Esophagus muscularis mucosa (tissue), 4 donors: ENCODE measurements around the gene KCNJ10. TPM values are rescaled to one million over a fixed set of nuclear protein-coding genes. Genes with fewer than 3 reads are reported as not detected.

Source experiments
- DNase-seq: peaks from one replicate; pipeline ENCODE4 v3.0.0-alpha.2; 2017; ENCODE audit errors: extremely low spot score
- H3K27ac ChIP-seq, 4 donors: fragments of 200-600 bp; sonication (generic); replicated peaks in 1 of 4; 1 replicate in 3 of 4; 2 replicates in 1 of 4; pipeline ENCODE4 v1.5.1; 2016 to 2019; ENCODE audit warnings: mild to moderate bottlenecking in 1 of 4
- H3K27me3 ChIP-seq, 4 donors: fragments of 200-600 bp; sonication (generic); one replicate each; pipeline versions ENCODE4 v1.5.1 to v1.6.0; 2016 to 2019
- H3K36me3 ChIP-seq, 4 donors: fragments of 200-600 bp; sonication (generic); one replicate each; pipeline ENCODE4 v1.5.1; 2016 to 2019
- H3K4me1 ChIP-seq, 4 donors: fragments of 200-600 bp; sonication (generic); one replicate each; pipeline ENCODE4 v1.5.1; 2016 to 2019
- H3K4me3 ChIP-seq, 4 donors: fragments of 200-600 bp; sonication (generic); 1 replicate in 2 of 4; 2 replicates in 2 of 4; pipeline ENCODE4 v1.5.1; 2016 to 2019; ENCODE audit warnings: mild to moderate bottlenecking in 4 of 4, moderate library complexity in 1 of 4
- H3K9me3 ChIP-seq, 4 donors: fragments of 200-600 bp; sonication (generic); 1 replicate in 3 of 4; 2 replicates in 1 of 4; pipeline ENCODE4 v1.5.1; 2016 to 2019
- EP300 ChIP-seq: sonication (generic); formaldehyde crosslinking; IDR thresholded peaks from one replicate; pipeline ENCODE4 v1.6.1; 2017; ENCODE audit warnings: antibody characterized with exemption
- POLR2A ChIP-seq: fragments of 450-650 bp; IDR thresholded peaks from one replicate; pipeline ENCODE4 v1.6.1; 2017; ENCODE audit warnings: antibody characterized with exemption, moderate library complexity, mild to moderate bottlenecking, low read depth
- POLR2AphosphoS5 ChIP-seq, 2 donors: sonication (generic); formaldehyde crosslinking; IDR thresholded peaks; one replicate each; pipeline ENCODE4 v1.6.1; 2017; ENCODE audit warnings: antibody characterized with exemption in 2 of 2
- WGBS: methylation state at CpG from one replicate; pipeline ENCODE4 v1.1.5; 2018; 5-methylcytosine and 5-hydroxymethylcytosine counted together
- intact Hi-C: fragments of 100-400 bp; cut with DNase I; formaldehyde crosslinking; loops from one replicate; pipeline ENCODE4 v1.15.1; 2023
- total RNA-seq, 4 donors: library from RNA; depleted of rRNA; stranded (reverse); fragments of >200 nt; gene quantifications; one replicate each; pipeline versions ENCODE4 v1.1.0 to v1.2.1, GENCODE V29; 2016
- TF ChIP-seq, protein P1 (sequence below), 3 experiments: fragments of 200-600 bp in 2 of 3; fragments of 450-650 bp in 1 of 3; sonication (generic) in 2 of 3; IDR thresholded peaks; one replicate each; pipeline ENCODE4 v1.5.1; 2017 to 2019; ENCODE audit warnings: antibody characterized with exemption in 3 of 3, mild to moderate bottlenecking in 2 of 3, moderate library complexity in 1 of 3

KCNJ10 gene
- total RNA-seq, 4 donors from 2014 or later: 0.06 TPM; not detected in 3

DNA sequence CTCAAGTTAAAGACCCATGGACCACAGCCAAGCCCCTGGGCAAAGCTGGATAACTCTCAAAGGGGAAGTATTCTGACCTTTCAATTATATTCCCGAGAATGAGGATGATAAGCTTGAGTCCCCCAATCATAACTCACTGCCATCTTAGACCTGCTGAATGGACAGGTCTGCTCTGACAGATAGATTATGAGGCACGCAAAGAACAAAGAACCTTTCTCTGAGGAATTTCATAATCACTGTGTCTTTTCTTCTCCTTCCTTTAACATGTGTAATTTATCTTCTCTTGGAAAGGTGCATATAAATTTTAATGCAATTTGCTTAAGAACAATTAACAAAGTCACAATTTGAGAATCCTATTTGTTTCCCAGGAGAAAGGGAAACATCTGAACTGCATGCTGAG is 60.2 kb downstream of the KCNJ10 start:
- no peaks in the 10 kb centered on the region for H3K9me3 ChIP-seq
- peaks cover 0 to 4% (median 0%) of the 10 kb centered on the region in 4 donors for H3K27me3 ChIP-seq
- no peak overlapping the region for H3K27ac ChIP-seq
- no peak for DNase-seq
- no peaks in the 10 kb centered on the region for H3K4me1 ChIP-seq
- no peak overlapping the region for H3K4me3 ChIP-seq
- TF ChIP-seq POLR2A (no peak), POLR2AphosphoS5 (IDR thresholded peaks at IDR 0.05) (no peak), EP300 (no peak)
- TF ChIP-seq, protein P1, sequence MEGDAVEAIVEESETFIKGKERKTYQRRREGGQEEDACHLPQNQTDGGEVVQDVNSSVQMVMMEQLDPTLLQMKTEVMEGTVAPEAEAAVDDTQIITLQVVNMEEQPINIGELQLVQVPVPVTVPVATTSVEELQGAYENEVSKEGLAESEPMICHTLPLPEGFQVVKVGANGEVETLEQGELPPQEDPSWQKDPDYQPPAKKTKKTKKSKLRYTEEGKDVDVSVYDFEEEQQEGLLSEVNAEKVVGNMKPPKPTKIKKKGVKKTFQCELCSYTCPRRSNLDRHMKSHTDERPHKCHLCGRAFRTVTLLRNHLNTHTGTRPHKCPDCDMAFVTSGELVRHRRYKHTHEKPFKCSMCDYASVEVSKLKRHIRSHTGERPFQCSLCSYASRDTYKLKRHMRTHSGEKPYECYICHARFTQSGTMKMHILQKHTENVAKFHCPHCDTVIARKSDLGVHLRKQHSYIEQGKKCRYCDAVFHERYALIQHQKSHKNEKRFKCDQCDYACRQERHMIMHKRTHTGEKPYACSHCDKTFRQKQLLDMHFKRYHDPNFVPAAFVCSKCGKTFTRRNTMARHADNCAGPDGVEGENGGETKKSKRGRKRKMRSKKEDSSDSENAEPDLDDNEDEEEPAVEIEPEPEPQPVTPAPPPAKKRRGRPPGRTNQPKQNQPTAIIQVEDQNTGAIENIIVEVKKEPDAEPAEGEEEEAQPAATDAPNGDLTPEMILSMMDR (IDR thresholded peaks at IDR 0.05): no peak
- WGBS: 41% methylated on average over 2 of the region's 2 CpGs
- intact Hi-C loops: loop anchor here (5.0 kb wide), 1 partner anchor 212 kb away; no protein-coding TSS in a partner anchor
- H3K36me3 ChIP-seq: no peaks in the 10 kb centered on the region

DNA sequence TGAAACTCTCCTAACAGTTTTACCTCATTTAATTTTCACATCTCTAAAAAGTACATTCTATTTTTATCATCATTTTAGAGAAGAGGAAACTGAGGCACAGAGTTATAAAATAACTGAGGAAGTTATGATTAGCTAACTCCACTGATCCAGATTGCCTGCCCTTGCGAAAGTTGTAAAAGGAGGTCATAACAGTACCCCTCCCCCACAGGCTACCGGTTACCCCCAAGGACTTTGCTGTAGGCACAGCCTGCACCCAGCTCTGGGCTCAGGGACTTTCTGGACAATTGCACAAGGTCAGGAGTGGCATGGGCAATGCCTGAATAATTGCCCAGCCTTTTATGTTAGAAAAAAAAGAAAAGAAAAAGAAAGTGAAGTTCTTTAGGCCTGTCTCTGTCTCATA is 60.9 kb downstream of the KCNJ10 start:
- no peak for TF ChIP-seq POLR2A
- TF ChIP-seq, protein P1 (IDR thresholded peaks at IDR 0.05): no peak
- TF ChIP-seq EP300: no peak
- no peak for TF ChIP-seq POLR2AphosphoS5 (IDR thresholded peaks at IDR 0.05)
- WGBS: 58% methylated on average over 2 of the region's 2 CpGs

DNA sequence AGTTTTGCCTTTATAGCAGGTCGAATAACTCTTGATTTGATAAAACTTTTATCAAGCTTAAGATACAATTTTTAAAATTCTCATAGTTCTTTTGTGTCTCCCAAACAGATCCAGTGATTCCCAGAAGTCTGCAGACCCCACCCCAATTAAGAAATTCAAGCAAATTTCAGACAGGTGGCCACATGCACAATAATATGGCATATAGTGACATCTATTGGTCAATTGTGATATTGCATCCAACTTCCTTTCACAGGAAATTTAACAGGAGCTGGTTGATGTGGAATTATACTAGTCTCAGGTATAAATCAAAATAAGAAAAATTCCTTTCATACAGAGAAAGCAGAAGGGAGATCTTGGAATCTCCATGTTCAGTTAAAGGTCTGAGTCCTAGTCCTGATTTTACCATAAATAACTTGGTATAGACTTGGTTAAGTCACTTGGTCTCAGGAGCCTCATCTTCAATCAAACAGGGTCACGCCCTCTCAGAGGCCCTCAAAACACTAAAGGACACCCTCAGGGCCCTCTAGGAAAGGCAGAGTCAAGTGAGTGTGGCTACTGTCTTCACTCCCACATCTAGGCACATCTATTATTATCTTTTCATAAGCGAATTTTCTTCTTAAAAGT is 62.3 kb downstream of the KCNJ10 start:
- Histone ChIP-seq H3K9me3 (no peaks in the 10 kb centered on the region), H3K4me1 (no peaks in the 10 kb centered on the region), H3K4me3 (no peak overlapping the region), H3K36me3 (no peaks in the 10 kb centered on the region), H3K27me3 (peaks cover 0 to 10% (median 0%) of the 10 kb centered on the region in 4 donors), H3K27ac (no peak overlapping the region)
- intact Hi-C loops: loop anchor here (5.0 kb wide), 1 partner anchor 210 kb away; no protein-coding TSS in a partner anchor
- no peak for DNase-seq
- TF ChIP-seq POLR2A: no peak
- TF ChIP-seq, protein P1 (IDR thresholded peaks at IDR 0.05): peak; percentile 79 to 83 (median 79)
- 69% methylated on average over 3 of the region's 3 CpGs for WGBS

More for the DNA sequence above, 60.9 kb downstream of the KCNJ10 start:
- H3K27ac ChIP-seq: no peak overlapping the region
- H3K36me3 ChIP-seq: no peaks in the 10 kb centered on the region
- no peak for DNase-seq
- H3K9me3 ChIP-seq: no peaks in the 10 kb centered on the region
- intact Hi-C loops: loop anchor here (5.0 kb wide), 1 partner anchor 212 kb away; no protein-coding TSS in a partner anchor
- H3K4me3 ChIP-seq: no peak overlapping the region
- H3K27me3 ChIP-seq: peaks cover 0 to 6% (median 0%) of the 10 kb centered on the region in 4 donors
- no peaks in the 10 kb centered on the region for H3K4me1 ChIP-seq

DNA sequence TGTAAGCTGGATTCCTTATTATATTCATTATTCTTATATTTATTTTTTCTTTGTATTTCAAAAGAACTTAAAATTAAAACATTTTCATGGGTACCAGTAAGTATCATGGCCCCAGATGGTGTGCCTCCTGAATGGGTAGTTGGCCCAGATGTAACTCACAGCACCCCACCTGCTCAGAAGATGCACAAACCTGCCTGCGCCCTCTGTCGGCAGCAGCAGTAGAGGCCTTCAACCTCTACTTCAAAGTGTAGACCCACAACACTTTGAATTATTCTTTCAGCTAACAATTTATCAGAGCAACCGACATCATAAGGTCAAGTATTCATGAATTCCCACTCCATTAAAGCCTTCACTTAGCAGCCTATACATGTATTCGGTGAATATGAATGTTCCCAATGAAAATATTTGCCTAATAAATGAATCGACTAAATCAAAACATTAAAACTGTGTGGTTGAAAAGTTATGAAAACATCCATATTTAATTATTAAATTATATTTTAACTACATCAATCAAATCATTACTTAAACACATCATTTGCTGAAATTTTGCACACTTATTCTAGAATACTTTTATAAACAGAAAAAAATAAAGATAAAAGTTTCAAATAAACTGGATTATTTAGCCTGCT is 63.5 kb downstream of the KCNJ10 start:
- no peak for DNase-seq
- WGBS: 21% methylated on average over 5 of the region's 5 CpGs
- TF ChIP-seq, protein P1 (IDR thresholded peaks at IDR 0.05): peak; percentile 66 to 82 (median 69)
- no peak for TF ChIP-seq POLR2AphosphoS5 (IDR thresholded peaks at IDR 0.05)
- Histone ChIP-seq H3K27me3 (peaks cover 0 to 10% (median 0%) of the 10 kb centered on the region in 4 donors), H3K27ac (no peak overlapping the region), H3K4me1 (no peaks in the 10 kb centered on the region), H3K36me3 (no peaks in the 10 kb centered on the region), H3K9me3 (no peaks in the 10 kb centered on the region), H3K4me3 (no peak overlapping the region)
- intact Hi-C loops: loop anchor here (5.0 kb wide), 1 partner anchor 209 kb away; no protein-coding TSS in a partner anchor
